HG03196 (cell line): ENCODE measurements around the gene FCHO2.
"Not testable (repeated sequence)": the region's sequence is repeated elsewhere in the genome, so short reads cannot be mapped to it uniquely, and the experiment has no call there.

Experiments used
- ATAC-seq: cut with Tn5 transposase; IDR thresholded peaks from one replicate; pipeline ENCODE4 v1.9.1; 2021; ENCODE audit not compliant: unreplicated experiment

The FCHO2 gene

DNA sequence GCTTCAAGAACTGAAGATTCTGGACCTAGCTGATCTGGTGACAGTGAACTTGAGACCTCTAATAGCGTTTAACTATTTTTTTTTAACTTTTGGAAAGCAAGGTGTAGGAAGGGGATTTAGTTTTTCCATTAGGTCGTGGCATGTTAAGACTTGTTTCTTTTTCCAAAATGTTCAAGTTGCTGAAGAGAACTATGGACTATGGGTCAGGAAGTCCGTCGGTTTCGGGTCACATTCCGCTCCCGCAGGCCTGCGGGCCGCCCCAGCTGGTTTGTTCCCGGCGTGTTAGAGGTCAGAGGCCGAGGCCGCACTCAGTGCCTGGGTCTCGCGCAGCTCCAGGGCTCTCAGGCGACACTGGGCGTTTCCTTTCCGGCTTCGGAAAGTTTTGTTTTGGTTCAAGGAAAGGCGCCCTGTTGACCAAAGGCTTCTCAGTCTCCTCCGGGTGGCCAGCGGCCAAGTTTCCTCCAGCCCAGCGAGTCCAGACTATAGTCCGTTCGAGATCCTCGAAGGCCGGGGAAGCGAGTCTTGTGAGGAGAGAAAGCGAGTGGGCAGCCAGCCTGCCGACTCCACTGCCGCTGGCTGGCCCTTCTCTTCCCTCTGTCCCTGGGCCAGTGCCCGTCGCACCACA is 586 bp upstream of the FCHO2 start:
- ATAC-seq: peak; percentile 40

DNA sequence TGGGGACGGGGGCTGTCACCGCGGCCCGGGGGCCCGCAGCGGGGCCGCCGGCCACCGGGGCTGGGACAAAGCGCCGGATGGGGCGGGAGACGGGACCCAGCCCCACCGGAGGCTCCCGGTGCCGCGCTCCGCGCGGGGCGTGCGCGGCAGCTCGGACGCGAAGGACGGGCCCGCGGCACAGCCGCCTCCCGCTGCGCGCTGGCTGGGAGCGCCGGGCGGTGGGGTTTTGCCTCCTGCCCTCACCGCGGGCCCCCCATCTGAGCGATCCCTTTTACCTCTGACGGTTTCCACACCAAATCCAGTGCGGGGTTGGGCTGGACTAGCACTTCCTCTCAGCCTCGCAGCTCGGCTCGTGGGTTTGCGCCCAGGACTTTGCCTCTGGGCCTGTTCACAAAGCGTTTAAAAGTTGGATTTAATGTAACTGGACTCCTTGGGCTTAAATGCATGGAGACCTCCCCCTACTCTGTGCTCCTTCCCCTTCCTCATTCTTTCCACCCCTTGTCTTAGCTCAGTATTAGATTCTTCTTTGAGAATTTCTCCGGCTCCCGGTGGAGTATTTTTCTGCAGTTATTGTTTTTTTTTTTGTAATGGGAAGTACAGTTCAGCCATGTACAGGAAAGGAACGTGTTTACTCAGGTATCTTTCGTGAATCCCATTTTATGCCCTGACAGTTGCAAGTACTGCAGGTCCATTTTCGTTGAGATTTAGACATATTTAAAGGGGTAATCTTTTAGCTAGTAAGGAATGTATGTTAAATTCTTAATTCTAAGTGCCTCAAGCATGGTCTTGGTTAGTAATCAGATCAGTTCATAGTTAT is 691 bp downstream of the FCHO2 start:
- peak; percentile 36 for ATAC-seq

DNA sequence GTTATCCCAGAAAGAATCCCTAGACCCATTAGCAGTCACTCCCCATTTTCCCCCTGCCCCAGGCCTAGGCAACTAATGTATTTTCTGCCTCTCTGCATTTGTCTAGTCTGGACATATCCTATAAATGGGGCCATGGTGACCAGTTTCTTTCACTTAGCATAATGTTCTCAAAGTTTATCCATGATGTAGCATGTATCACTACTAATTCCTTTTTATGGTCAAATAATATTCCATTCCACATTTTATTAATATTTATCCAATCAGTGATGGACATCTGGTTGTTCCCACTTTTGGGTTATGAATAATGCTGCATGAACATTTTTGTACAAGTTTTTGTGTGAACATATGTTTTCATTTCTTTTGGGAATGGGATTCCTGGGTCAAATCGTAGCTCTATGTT is 1.5 kb downstream of the FCHO2 start:
- ATAC-seq: no peak

DNA sequence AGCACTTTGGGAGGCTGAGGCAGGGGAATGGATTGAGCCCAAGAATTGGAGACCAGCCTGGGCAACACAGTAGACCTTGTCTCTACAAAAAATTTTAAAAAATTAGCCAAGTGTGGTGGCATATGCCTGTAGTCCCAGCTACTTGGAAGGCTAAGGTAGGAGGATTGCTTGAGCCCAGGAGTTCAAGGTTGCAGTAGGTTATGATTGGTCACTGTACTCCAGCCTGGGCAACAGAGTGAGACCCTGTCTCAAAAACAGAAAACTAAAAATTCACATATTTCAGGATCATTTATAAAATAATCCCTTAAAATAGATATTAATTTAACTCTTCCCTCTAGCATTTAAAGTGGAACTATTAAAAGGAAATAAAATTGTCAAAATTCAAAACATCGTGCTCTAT is 3.4 kb downstream of the FCHO2 start:
- no peak for ATAC-seq

DNA sequence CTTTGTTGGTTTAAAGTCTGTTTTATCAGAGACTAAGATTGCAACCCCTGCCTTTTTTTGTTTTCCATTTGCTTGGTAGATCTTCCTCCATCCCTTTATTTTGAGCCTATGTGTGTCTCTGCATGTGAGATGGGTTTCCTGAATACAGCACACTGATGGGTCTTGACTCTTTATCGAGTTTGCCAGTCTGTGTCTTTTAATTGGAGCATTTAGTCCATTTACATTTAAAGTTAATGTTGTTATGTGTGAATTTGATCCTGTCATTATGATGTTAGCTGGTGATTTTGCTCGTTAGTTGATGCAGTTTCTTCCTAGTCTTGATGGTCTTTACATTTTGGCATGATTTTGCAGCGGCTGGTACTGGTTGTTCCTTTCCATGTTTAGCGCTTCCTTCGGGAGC is 18.6 kb downstream of the FCHO2 start:
- ATAC-seq: not testable (repeated sequence)

DNA sequence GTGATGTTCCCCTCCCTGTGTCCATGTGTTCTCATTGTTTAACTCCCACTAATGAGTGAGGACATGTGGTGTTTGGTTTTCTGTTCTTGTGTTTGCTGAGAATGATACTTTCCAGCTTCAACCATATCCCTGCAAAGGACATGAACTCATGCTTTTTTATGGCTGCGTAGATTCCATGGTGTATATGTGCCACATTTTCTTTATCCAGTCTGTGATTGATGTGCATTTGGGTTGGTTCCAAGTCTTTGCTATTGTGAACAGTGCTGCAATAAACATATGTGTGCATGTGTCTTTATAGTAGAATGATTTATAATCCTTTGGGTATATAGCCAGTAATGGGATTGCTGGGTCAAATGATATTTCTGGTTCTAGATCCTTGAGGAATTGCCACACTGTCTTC is 21.0 kb downstream of the FCHO2 start:
- ATAC-seq: not testable (repeated sequence)

DNA sequence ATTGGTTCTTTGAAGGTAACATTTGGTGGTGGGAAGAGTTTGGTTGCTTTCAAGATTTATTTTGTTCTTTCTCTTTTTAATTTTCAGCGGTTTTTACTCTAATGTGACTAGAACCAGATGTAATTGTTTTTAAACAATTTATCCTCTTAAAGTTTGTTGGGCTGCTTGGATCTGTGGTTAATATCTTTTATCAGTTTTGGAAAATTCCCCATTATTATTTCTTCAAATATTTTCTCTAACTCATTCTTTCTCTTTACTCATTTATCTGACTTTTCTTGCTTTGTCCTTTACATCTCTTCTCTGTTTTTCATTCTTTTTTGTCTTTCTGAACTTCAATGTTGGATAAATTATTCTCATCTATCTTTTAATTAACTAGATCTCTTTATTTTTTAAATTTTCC is 29.9 kb downstream of the FCHO2 start:
- no peak for ATAC-seq

DNA sequence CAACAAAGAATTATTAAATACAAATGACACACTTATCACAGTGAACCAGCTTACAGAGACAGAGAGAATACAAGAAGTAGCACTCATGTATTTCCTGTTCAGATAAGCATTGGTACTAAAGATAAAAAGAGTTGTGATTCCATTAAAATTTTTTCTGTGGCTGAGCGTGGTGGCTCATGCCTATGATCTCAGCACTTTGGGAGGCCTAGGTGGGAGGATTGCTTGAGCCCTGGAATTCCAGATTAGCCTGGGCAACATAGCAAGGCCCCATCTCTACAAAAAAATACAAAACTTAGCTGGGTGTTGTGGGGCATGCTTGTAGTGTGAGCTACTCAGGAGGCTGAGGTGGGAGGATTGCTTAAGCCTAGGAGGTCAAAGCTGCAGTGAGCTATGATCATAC is 32.9 kb downstream of the FCHO2 start:
- no peak for ATAC-seq

DNA sequence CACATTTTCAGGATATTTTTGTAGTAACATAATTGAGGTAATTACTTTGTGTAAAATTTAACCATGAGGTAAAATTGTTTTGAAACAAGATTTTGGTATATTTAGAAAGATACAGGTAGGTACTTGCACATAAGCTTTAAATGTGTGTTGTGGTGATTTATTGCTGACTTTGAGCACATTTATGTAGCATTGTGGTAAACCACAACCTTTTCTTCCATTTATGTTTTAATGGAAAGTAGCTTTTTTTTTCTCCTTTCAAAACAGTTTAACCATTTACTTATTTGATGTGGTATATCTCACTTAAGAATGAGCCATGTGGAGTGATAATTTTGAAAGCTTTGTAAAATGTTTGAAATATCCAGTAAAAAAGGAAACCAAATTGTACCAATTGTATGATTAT is 35.6 kb downstream of the FCHO2 start:
- no peak for ATAC-seq

DNA sequence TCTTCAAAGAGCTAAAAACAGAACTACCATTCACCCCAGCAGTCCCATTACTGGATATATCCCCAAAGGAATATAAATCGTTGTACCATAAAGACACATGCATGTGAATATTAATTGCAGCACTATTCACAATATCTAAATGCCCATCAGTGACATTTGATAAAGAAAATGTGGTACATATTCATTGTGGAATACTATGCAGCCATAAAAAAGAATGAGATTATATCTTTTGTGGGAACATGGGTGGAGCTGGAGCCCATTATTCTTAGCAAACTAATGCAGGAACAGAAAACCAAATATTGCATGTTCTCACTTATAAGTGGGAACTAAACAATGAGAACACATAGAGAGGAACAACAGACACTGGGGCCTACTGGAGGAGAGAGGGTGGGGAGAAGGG is 38.7 kb downstream of the FCHO2 start:
- ATAC-seq: no peak

DNA sequence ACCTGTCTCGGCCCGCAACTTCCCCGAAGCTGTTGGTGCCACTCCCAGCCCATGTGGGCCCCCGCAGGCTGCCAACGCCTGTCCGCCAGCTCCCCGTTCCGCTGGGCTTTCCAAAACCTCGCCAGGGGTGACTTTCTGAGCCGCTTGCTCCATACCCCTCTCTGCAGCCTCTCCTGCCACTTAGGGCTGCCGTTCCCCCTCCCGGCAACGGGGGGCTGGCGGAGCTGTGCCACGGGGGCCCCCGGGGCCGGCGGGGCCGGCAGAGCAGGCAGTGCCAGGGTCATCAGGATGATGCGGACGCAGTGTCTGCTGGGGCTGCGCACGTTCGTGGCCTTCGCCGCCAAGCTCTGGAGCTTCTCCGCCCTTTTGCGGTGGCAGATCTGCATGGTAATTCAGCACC is 40.8 kb downstream of the FCHO2 start:
- no peak for ATAC-seq

DNA sequence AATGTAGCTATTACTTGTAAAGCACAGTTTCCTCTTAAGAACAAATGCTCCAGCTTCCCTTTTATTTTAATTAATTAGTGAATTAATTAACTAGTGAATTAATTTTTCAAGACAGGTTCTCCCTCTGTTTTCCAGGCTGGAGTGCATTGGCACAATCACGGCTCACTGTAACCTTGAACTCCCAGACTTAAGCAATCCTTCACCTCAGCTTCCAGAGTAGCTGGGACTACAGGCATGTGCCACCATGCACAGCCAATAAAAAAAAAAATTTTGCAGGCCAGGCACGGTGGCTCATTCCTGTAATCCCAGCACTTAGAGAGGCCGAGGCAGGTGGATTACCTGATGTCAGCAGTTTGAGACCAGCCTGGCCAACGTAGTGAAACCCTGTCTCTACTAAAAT is 44.1 kb downstream of the FCHO2 start:
- no peak for ATAC-seq

DNA sequence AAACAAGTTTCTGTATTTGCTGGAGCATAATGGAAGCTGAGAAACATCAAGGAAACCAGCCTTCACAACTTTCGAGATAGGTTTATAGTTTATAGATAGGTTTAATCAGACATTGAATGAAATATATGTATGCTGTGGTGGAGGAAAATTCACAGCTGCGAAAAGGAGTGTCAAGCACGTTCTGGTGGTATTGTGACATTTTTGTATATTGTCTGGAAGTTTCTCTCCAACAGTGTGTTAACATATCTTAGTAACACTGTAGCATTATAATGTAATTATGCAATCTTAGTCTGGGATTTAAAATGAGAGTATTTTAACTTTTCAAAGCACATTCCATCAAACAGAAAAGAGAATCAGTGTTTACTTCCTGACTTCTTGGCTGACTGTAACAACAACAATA is 50.0 kb downstream of the FCHO2 start:
- no peak for ATAC-seq

DNA sequence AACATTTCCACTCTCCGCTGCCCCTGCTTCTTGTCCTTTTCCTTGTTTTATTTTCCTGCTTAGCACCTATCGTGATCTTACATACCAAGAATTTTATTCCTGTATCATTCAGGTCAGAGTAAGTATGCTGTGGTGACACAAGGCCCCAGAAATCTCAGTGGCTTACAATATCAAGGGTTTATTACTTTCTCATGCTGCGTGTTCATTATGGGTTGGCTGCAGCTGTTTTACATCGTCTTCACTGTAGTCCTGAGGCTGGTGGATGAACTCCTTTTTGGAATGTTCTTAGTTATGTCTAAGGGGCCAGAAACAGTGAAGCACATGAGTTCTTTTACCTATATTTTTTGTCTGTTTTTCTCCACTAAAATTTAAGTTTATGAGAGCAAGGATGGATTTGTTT is 51.2 kb downstream of the FCHO2 start:
- no peak for ATAC-seq

DNA sequence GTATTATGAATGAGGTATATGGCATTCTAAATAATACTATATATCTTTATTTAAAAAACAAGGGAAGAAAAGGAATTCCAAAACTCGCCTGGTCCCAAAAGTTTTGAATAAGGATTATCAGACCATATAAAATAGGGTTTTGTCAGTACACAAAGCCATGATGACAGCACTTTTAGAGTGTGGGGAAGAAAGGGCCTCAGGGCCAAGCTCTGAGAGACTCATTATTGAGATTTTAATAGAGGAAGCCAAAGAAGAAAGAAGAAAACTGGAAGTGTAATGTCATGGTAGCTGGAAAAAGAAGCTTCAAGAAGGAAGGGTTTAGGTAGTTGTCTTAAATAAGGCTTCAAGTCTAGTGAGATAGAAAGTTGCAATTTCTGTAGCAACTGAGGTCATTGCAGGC is 53.0 kb downstream of the FCHO2 start:
- ATAC-seq: no peak

DNA sequence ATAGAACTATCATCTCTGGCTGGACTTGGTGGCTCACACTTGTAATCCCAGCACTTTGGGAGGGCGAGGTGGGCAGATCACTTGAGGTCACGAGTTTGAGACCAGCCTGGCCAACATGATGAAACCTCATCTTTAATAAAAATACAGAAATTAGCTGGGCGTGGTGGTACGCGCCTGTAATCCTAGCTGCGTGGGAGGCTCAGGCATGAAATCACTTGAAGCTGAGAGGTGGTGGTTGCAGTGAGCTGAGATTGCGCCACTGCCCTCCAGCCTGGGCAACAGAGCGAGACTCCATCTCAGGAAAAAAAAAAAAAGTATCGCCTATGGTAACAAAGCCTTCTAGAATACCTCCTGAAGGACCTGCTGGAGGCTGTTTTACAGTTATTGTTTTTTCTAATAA is 55.8 kb downstream of the FCHO2 start:
- ATAC-seq: not testable (repeated sequence)

DNA sequence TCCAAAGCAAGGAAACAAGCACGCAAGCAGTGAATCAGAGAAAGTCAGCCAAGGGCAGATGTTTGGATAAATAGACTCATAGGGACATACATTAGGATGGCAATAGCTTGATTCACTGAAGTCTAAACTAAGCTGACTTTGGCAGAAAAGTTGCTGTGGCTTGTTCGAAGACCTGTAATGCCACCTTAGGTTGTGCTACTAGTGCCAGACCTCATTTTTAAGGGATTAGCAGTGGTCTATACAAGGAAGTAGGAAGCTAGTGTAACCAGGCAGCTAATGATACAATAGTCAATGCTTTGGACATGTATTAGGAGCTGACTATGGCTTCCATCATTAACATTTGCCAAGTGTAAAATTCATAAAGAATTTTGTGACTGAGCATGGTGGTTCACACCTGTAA is 63.1 kb downstream of the FCHO2 start:
- no peak for ATAC-seq

DNA sequence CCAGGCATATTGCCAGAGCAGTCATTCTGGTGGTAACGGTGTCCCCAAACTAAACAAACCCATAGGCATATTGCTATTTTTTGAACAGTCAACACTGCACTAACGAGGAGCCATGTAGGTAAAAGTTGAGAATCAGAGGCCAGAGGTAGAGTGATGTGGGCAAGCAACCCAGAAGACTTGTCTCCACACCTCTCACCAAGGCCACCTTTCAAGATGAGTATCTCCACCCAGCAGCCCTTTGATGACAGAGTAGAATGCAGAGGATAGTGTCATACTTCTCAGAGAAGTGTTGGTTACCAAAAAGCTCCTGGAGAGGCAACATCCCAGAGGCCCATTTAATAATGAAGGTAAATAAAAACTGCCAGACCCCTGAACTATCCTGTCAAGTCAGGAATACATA is 63.9 kb downstream of the FCHO2 start:
- ATAC-seq: no peak

DNA sequence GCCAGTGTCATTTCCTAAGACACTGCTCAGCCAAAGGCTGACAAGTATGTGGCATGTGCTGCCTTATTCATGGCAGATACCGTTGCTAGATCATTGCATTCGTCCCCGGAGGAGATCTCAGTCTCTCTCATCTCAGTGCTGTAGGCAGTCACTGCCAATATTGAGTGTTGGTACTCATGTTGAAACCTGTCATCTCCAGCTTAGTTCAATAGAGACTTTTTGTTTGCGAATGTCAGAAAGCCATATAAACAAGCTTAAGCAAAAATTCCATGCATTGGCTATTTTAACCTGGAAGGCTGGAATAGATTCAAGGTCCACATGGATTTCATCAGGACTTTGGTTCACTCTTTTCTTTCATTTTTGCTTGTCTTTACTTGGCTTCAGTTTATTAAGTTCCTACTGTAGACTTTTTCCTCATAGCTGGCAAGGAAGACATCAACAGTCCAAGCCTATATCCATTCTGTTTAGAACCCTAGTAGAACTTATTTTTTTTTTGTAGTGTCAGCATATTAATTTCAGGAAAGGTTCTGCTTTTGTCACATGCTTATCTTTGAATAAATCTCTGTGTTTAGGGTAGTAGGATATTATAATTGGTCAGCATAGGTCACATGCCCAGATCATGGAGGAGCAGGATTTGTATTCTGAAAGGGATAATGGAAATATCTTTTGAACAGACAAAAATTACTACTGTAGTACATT is 66.8 kb downstream of the FCHO2 start:
- ATAC-seq: no peak

DNA sequence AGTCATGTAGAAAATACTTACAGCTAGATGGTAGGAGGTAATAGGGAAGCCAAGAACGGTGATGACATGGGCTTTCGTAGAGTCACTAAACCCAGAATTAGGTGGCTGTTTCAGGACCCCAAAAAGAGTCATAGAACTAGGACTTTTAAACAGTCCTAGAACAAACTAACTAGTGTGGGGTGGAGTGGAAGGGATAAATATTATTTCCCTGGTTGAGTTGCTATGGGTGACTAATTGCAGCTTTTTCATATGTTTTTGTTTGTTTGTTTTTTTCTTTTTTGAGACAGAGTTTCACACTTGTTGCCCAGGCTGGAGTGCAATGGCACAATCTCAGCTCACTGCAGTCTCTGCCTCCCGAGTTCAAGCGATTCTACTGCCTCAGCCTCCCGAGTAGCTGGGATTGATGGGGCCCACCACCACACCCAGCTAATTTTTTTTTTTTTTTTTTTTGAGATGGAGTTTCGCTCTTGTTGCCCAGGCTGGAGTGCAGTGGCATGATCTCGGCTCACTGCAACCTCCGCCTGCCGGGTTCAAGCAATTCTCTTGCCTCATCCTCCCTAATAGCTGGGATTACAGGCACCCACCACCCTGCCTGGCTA is 69.2 kb downstream of the FCHO2 start:
- ATAC-seq: not testable (repeated sequence)

DNA sequence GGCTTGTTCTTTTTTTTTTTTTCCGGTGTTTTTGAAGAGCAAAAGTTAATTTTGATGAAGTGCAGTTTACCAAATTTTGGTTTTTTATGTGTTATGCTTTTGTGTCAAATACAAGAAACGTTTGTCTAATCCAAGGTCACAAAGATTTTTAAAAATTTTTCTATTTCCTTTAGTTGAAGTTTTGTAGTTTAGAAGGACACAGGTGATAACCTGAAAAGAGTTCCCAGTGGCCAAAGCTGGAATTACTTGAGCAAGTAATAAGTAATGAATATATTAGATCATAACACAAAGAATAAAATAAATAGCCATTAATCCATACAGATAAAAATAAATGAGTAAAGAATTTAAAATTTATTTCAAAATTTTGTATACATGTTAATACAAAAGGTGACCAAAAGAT is 71.5 kb downstream of the FCHO2 start:
- no peak for ATAC-seq

DNA sequence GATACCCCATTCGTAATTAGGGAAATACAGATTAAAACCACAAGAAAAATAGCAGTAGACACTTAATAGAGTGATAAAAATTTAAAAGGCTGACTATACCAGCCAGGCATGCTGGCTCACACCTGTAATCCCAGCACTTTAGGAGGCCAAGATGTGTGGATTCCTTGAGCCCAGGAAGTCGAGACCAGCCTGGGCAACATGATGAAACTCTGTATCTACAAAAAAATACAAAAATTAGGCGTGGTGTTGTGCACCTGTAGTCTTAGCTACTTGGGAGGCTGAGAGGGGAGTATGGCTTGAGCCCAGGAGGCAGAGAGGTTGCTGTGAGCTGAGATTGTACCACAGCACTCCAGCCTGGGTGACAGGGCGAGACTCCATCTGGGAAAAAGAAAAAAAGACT is 72.0 kb downstream of the FCHO2 start:
- no peak for ATAC-seq
